Ectodermal cell (in vitro differentiated cells): Measurements from ENCODE around the gene PTX4.

Source experiments
- H3K27ac ChIP-seq: 2 replicates; pipeline ENCODE4 v1.7.0; 2013; ENCODE audit warnings: mild to moderate bottlenecking, low read depth, low read length; ENCODE audit not compliant: insufficient read depth, poor library complexity, severe bottlenecking
- H3K27me3 ChIP-seq: 2 replicates; pipeline ENCODE4 v1.7.0; 2013; ENCODE audit warnings: mild to moderate bottlenecking, low read length; ENCODE audit not compliant: insufficient read depth, control insufficient read depth, poor library complexity, severe bottlenecking
- H3K36me3 ChIP-seq: one replicate; pipeline ENCODE4 v1.7.0; 2013; ENCODE audit warnings: low read length; ENCODE audit not compliant: control insufficient read depth, insufficient read depth
- H3K4me1 ChIP-seq: one replicate; pipeline ENCODE4 v1.7.0; 2013; ENCODE audit warnings: low read length; ENCODE audit not compliant: control insufficient read depth, insufficient read depth
- H3K4me3 ChIP-seq: 2 replicates; pipeline ENCODE4 v1.7.0; 2013; ENCODE audit warnings: low read depth, low read length, control low read depth; ENCODE audit not compliant: insufficient read depth
- H3K9me3 ChIP-seq: 2 replicates; pipeline ENCODE4 v1.7.0; 2013; ENCODE audit warnings: mild to moderate bottlenecking, low read length, moderate library complexity; ENCODE audit not compliant: control insufficient read depth
- WGBS, 2 experiments: methylation state at CpG; one replicate each; pipeline ENCODE4 v1.1.7; 2013; ENCODE audit warnings: missing lambda C conversion rate in 2 of 2; 5-methylcytosine and 5-hydroxymethylcytosine counted together

The PTX4 gene

GRCh38 chr16:1451702-1452392 is 36.9 kb downstream of the PTX4 start:
- no peaks in the 10 kb centered on the region for H3K9me3 ChIP-seq
- no peak overlapping the region for H3K4me3 ChIP-seq
- H3K36me3 ChIP-seq, result peaks cover 16% of the 10 kb centered on the region
- no peaks in the 10 kb centered on the region for H3K27me3 ChIP-seq
- no peaks in the 10 kb centered on the region for H3K4me1 ChIP-seq
- 94 to 96% methylated on average over 34 of the region's 34 CpGs for WGBS, 2 experiments
- H3K27ac ChIP-seq, result no peak overlapping the region

GRCh38 chr16:1450841-1451240 is 37.9 kb downstream of the PTX4 start:
- no peaks in the 10 kb centered on the region for H3K27me3 ChIP-seq
- 94 to 97% methylated on average over 21 of the region's 21 CpGs for WGBS, 2 experiments
- peaks cover 16% of the 10 kb centered on the region for H3K36me3 ChIP-seq
- H3K9me3 ChIP-seq, result no peaks in the 10 kb centered on the region
- H3K4me3 ChIP-seq, result no peak overlapping the region
- H3K27ac ChIP-seq, result no peak overlapping the region
- no peaks in the 10 kb centered on the region for H3K4me1 ChIP-seq

- Histone ChIP-seq H3K36me3 (peaks cover 12% of the 10 kb centered on the region), H3K4me1 (no peaks in the 10 kb centered on the region), H3K27me3 (no peaks in the 10 kb centered on the region), H3K27ac (no peak overlapping the region), H3K9me3 (no peaks in the 10 kb centered on the region), H3K4me3 (no peak overlapping the region)
- WGBS, 2 experiments, result 92 to 93% methylated on average over 29 of the region's 29 CpGs
Measured at GRCh38 chr16:1450218-1450617, 38.5 kb downstream of the PTX4 start.

- Histone ChIP-seq H3K9me3 (no peaks in the 10 kb centered on the region), H3K4me1 (no peaks in the 10 kb centered on the region), H3K27ac (no peak overlapping the region), H3K36me3 (peaks cover 10% of the 10 kb centered on the region), H3K4me3 (no peak overlapping the region), H3K27me3 (no peaks in the 10 kb centered on the region)
- 95% methylated on average over 25 of the region's 25 CpGs for WGBS, 2 experiments
Measured at GRCh38 chr16:1449201-1449788, 39.4 kb downstream of the PTX4 start.

GRCh38 chr16:1448536-1449116 is 40.1 kb downstream of the PTX4 start:
- H3K4me3 ChIP-seq, result no peak overlapping the region
- H3K36me3 ChIP-seq, result peaks cover 10% of the 10 kb centered on the region
- H3K27me3 ChIP-seq, result no peaks in the 10 kb centered on the region
- no peaks in the 10 kb centered on the region for H3K4me1 ChIP-seq
- no peaks in the 10 kb centered on the region for H3K9me3 ChIP-seq
- 92 to 93% methylated on average over 30 of the region's 30 CpGs for WGBS, 2 experiments
- no peak overlapping the region for H3K27ac ChIP-seq

GRCh38 chr16:1447965-1448364 is 40.8 kb downstream of the PTX4 start:
- Histone ChIP-seq H3K27ac (no peak overlapping the region), H3K9me3 (no peaks in the 10 kb centered on the region), H3K4me1 (no peaks in the 10 kb centered on the region), H3K4me3 (no peak overlapping the region), H3K36me3 (peaks cover 10% of the 10 kb centered on the region), H3K27me3 (no peaks in the 10 kb centered on the region)
- 93 to 96% methylated on average over 11 of the region's 11 CpGs for WGBS, 2 experiments

GRCh38 chr16:1446296-1447080 is 42.3 kb downstream of the PTX4 start:
- 95 to 97% methylated on average over 41 of the region's 41 CpGs for WGBS, 2 experiments
- H3K27me3 ChIP-seq, result no peaks in the 10 kb centered on the region

GRCh38 chr16:1445518-1446203 is 43.1 kb downstream of the PTX4 start:
- no peaks in the 10 kb centered on the region for H3K4me1 ChIP-seq
- no peak overlapping the region for H3K27ac ChIP-seq
- H3K36me3 ChIP-seq, result peaks cover 3% of the 10 kb centered on the region
- H3K9me3 ChIP-seq, result no peaks in the 10 kb centered on the region
- H3K4me3 ChIP-seq, result no peak overlapping the region
- no peaks in the 10 kb centered on the region for H3K27me3 ChIP-seq
- WGBS, 2 experiments, result 94% methylated on average over 25 of the region's 25 CpGs

More at GRCh38 chr16:1446296-1447080, 42.3 kb downstream of the PTX4 start:
- H3K4me1 ChIP-seq, result no peaks in the 10 kb centered on the region
- peaks cover 8% of the 10 kb centered on the region for H3K36me3 ChIP-seq
- H3K9me3 ChIP-seq, result no peaks in the 10 kb centered on the region
- no peak overlapping the region for H3K4me3 ChIP-seq
- H3K27ac ChIP-seq, result no peak overlapping the region

- Histone ChIP-seq H3K36me3 (peaks cover 3% of the 10 kb centered on the region), H3K27ac (no peak overlapping the region), H3K27me3 (no peaks in the 10 kb centered on the region), H3K4me1 (no peaks in the 10 kb centered on the region), H3K4me3 (no peak overlapping the region), H3K9me3 (no peaks in the 10 kb centered on the region)
- whole genome bisulfite sequencing, 2 experiments, result 94% methylated on average over 48 of the region's 48 CpGs
Measured at GRCh38 chr16:1444730-1445517, 43.8 kb downstream of the PTX4 start.
